Activated CD4-positive, alpha-beta T cell treated with anti-CD3 and anti-CD28 coated beads for 24 hours (primary cell): Measurements from ENCODE around the gene SOX8.

Experiments used
- DNase-seq, 2 donors: peaks; one replicate each; pipeline ENCODE4 v3.0.0-alpha.2; 2020; ENCODE audit warnings: low read depth in 2 of 2

The SOX8 gene

GRCh38 chr16:972316-973002 lies 9.1 kb upstream of the SOX8 start:
- DNase-seq = no peak

GRCh38 chr16:973366-973765 lies 8.2 kb upstream of the SOX8 start:
- no peak for DNase-seq

GRCh38 chr16:974001-974601 lies 7.5 kb upstream of the SOX8 start:
- DNase-seq = no peak

GRCh38 chr16:974611-975261 lies 6.8 kb upstream of the SOX8 start:
- DNase-seq = no peak

GRCh38 chr16:975291-975690 lies 6.3 kb upstream of the SOX8 start:
- no peak for DNase-seq

- DNase-seq = no peak
These were observed 5.1 kb upstream of the SOX8 start for GRCh38 chr16:976389-976931.

- DNase-seq = no peak
These were observed 4.4 kb upstream of the SOX8 start for GRCh38 chr16:977081-977701.

GRCh38 chr16:977896-978295 lies 3.7 kb upstream of the SOX8 start:
- no peak for DNase-seq

GRCh38 chr16:978403-978802 lies 3.2 kb upstream of the SOX8 start:
- DNase-seq = no peak

- DNase-seq = no peak
These were observed 2.4 kb upstream of the SOX8 start for GRCh38 chr16:979147-979546.

GRCh38 chr16:979859-980594 lies 1.5 kb upstream of the SOX8 start:
- DNase-seq = no peak

GRCh38 chr16:980595-980854 lies 1.0 kb upstream of the SOX8 start:
- DNase-seq = no peak

GRCh38 chr16:982145-983043 lies 824 bp downstream of the SOX8 start:
- no peak for DNase-seq

GRCh38 chr16:983044-984030 lies 1.8 kb downstream of the SOX8 start:
- DNase-seq = no peak

GRCh38 chr16:984121-984694 lies 2.6 kb downstream of the SOX8 start:
- no peak for DNase-seq

- DNase-seq = no peak
These were observed 3.4 kb downstream of the SOX8 start for GRCh38 chr16:984736-985636.

- DNase-seq = no peak
These were observed 4.3 kb downstream of the SOX8 start for GRCh38 chr16:985646-986400.

GRCh38 chr16:986411-986810 lies 4.8 kb downstream of the SOX8 start:
- DNase-seq = no peak
